Ovary (tissue), 3 donors: ENCODE data around the gene GSTA3.

Experiments
- EP300 ChIP-seq: sonication (generic); formaldehyde crosslinking; IDR thresholded peaks from one replicate; pipeline ENCODE4 v1.6.1; 2017; ENCODE audit warnings: antibody characterized with exemption
- TF ChIP-seq, protein P1 (sequence below), 3 donors: fragments of 450-650 bp in 2 of 3; fragments of 200-600 bp in 1 of 3; IDR thresholded peaks; one replicate each; pipeline versions ENCODE4 v1.5.1 to v1.8.0; 2016 to 2022; ENCODE audit warnings: antibody characterized with exemption in 3 of 3, mild to moderate bottlenecking in 1 of 3
- donor health status: DM: no; HTN: no; CAD: no.

DNA sequence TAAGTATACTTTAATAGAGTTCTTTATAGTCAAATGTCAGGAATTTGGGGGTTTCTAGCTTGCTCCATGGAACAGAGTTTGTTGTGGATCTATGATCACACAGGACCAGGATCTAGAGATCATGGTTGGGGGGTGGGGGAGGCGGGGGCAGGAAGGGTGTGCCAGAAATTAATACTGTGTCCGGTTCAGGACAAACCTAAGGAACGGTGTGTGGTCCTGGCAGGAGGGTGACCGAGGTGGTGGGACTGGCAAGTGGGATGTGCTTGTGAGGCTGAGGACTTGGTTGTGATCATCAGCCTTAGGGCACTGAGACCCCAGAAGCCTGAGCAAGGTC lies 27.9 kb downstream of the GSTA3 start:
- no peak for TF ChIP-seq EP300
- TF ChIP-seq, protein P1, sequence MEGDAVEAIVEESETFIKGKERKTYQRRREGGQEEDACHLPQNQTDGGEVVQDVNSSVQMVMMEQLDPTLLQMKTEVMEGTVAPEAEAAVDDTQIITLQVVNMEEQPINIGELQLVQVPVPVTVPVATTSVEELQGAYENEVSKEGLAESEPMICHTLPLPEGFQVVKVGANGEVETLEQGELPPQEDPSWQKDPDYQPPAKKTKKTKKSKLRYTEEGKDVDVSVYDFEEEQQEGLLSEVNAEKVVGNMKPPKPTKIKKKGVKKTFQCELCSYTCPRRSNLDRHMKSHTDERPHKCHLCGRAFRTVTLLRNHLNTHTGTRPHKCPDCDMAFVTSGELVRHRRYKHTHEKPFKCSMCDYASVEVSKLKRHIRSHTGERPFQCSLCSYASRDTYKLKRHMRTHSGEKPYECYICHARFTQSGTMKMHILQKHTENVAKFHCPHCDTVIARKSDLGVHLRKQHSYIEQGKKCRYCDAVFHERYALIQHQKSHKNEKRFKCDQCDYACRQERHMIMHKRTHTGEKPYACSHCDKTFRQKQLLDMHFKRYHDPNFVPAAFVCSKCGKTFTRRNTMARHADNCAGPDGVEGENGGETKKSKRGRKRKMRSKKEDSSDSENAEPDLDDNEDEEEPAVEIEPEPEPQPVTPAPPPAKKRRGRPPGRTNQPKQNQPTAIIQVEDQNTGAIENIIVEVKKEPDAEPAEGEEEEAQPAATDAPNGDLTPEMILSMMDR (IDR thresholded peaks at IDR 0.05): no peak
